ENCODE results near the gene SPDYE18. TPM values are rescaled to one million over a fixed set of nuclear protein-coding genes. Genes with fewer than 3 reads are reported as not detected.
"Not testable (repeated sequence)": the region's sequence is repeated elsewhere in the genome, so short reads cannot be mapped to it uniquely, and the experiment has no call there.

The SPDYE18 gene
- total and polyA plus RNA-seq, 2 of the 13 experiments (the other 11 are each of a cell fraction or from before 2014, with no cell fraction given), result 0.29 TPM; not detected in 1

DNA sequence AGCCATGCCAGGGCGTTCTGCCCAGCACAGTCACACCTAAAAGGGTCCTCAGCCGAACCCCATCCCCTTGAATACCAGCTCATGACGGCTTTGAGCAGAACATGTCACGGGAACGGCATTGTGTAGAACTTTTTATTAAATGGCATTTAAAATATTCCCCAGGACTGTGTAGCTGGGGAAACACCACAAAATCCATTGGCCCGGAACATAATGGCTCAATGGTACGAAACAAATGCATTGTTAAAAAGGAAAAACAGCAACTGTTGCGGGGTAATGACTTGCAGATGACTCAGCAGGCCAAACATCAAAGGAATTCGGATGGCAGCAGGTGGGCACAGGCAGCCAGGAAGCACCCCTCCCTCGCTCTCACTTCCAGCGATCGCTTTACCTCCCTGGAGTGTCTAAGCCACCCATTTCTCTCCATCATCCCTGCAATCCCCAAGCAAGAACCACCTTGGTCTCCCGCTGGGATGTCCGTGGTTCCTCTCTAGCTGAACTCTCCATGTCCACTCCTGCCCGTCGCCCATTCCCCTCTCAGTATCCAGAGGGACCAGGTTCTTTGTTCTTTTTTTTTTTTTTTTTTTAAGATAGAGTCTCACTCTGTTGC, 52.2 kb downstream of the SPDYE18 start:
- H3K79me2 ChIP-seq (ENCODE audit: insufficient read depth, low read length); H3K36me3 ChIP-seq (replicated peaks in 1 of 2; ENCODE audit: control insufficient read depth in 1 of 2, insufficient read depth in 2 of 2, low read length in 2 of 2); CTCF ChIA-PET (ENCODE audit: low intra/inter-chr PET ratio, low total read pairs); BruUV-seq (replicated peaks); H2AFZ ChIP-seq (ENCODE audit: low read length); DNase-seq (ENCODE audit: low spot score); H3K4me3 ChIP-seq (replicated peaks in 1 of 3; ENCODE audit: insufficient read depth in 1 of 3, low read depth in 2 of 3, low read length in 3 of 3); H3K27me3 ChIP-seq (ENCODE audit: control insufficient read depth in 1 of 2, insufficient read depth in 2 of 2, low read length in 2 of 2); ATAC-seq; in situ Hi-C loops (cut with HindIII; ENCODE audit: extremely low pct_ligation_motif_present, low pct_unique_long_range_greater_than_20kb); POLR2A ChIA-PET; H3K27ac ChIP-seq (ENCODE audit: extremely low read length, insufficient read depth, low read length); H4K20me1 ChIP-seq (ENCODE audit: insufficient read depth, low read length); intact Hi-C loops (cut with micrococcal nuclease; ENCODE audit: unreplicated experiment); H3K4me2 ChIP-seq (ENCODE audit: low read depth, low read length); H3K9me3 ChIP-seq (ENCODE audit: low read length); H3K4me1 ChIP-seq (ENCODE audit: insufficient read depth, low read length); FAIRE-seq; H3K9ac ChIP-seq (ENCODE audit: insufficient read depth, low read depth, low read length): not testable (repeated sequence)
- WGBS (ENCODE audit: low lambda C conversion rate), result 70% methylated on average over 7 of the region's 16 CpGs

DNA sequence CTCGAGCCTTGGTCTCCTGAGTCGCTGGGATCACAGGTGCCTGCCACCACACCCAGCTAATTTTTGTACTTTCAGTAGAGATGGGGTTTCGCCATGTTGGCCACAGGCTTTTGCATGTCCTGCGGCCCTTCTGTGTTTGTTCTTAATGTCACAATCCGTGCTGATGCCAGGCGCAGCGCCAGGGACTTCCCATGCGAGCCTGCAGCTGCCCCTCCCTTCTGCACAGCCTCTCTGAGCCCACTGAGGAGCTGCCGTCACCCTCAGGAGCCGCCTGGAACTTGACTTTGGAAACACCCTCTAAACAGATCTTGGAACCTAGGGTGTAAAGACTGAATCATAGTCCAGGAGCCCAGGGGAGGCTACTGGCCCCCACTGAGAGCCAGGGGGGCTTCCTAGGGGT, 54.4 kb downstream of the SPDYE18 start:
- H3K9ac ChIP-seq (ENCODE audit: insufficient read depth, low read depth, low read length); FAIRE-seq; in situ Hi-C loops (cut with HindIII; ENCODE audit: extremely low pct_ligation_motif_present, low pct_unique_long_range_greater_than_20kb); H3K79me2 ChIP-seq (ENCODE audit: insufficient read depth, low read length); BruUV-seq (replicated peaks); H3K27ac ChIP-seq (ENCODE audit: extremely low read length, insufficient read depth, low read length); H4K20me1 ChIP-seq (ENCODE audit: insufficient read depth, low read length); H3K4me1 ChIP-seq (ENCODE audit: insufficient read depth, low read length); CTCF ChIA-PET (ENCODE audit: low intra/inter-chr PET ratio, low total read pairs); H3K36me3 ChIP-seq (replicated peaks in 1 of 2; ENCODE audit: control insufficient read depth in 1 of 2, insufficient read depth in 2 of 2, low read length in 2 of 2); H3K9me3 ChIP-seq (ENCODE audit: low read length); POLR2A ChIA-PET; H2AFZ ChIP-seq (ENCODE audit: low read length); intact Hi-C loops (cut with micrococcal nuclease; ENCODE audit: unreplicated experiment); H3K27me3 ChIP-seq (ENCODE audit: control insufficient read depth in 1 of 2, insufficient read depth in 2 of 2, low read length in 2 of 2); H3K4me3 ChIP-seq (replicated peaks in 1 of 3; ENCODE audit: insufficient read depth in 1 of 3, low read depth in 2 of 3, low read length in 3 of 3): not testable (repeated sequence)
- 21% methylated on average over 7 of the region's 10 CpGs for WGBS (ENCODE audit: low lambda C conversion rate)
- DNase-seq (ENCODE audit: low spot score) (peak; percentile 60), ATAC-seq (peak; percentile 60)
- peak overlapping the region; percentile 42 for H3K4me2 ChIP-seq (ENCODE audit: low read depth, low read length)
- TF ChIP-seq ZNF768 (CRISPR knock-in tag; IDR thresholded peaks at IDR 0.05), result peak; percentile 65; the same call in 1 of the 2 replicates
- TF ChIP-seq CEBPB (IDR thresholded peaks at IDR 0.05; ENCODE audit: borderline replicate concordance, low read depth, low read length), result peak; percentile 48; the same call in 1 of the 2 replicates
- TF ChIP-seq ZNF121 (CRISPR knock-in tag; IDR thresholded peaks at IDR 0.05), result peak; percentile 9; the same call in 1 of the 2 replicates

DNA sequence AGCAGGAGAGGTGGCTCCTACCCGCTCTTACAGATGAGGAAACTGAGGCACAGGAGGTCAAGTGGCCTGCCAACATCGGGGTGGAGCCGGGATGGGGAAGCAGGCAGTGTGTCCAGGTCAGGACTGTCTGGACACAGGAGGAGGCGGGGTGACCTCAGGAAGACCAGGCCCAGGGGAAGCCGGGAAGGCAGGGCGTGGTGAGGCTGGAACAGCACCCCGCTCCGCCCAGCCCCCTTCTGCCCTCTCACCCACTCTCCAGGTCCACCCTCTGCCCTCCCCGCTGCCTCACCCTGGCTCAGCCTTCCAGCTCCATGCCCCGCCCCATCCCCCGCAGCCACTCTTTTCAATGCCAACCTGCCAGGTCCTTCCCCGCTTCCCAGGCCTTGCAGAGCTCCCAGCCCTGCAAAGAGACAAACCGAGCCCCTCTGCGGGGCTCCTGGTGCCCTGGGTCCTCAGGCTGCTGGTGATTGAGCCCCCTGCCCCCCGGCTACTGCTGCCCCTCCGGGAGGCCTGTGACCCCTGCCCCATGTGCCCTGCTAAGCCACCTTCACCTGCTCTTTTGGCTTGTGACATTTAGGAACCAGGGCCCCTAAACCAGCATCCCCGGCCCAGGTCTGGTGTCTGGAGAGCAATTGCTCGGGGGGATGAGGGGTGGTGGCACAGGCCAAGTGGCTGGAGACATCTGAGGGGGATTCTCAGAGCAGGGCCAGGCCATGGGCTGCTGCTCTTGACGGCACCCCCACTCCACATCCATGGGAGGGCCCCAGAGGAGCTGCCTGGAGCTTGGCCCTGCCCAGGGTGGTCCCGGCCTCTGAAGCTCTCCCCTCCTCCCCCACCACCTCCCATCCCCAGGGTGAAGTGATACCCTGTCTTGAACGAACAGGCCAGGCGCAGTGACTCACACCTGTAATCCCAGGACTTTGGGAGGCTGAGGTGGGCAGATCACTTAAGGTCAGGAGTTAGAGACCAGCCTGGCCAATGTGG, 55.9 kb downstream of the SPDYE18 start:
- H3K79me2 ChIP-seq (ENCODE audit: insufficient read depth, low read length); DNase-seq (ENCODE audit: low spot score); in situ Hi-C loops (cut with HindIII; ENCODE audit: extremely low pct_ligation_motif_present, low pct_unique_long_range_greater_than_20kb); H3K4me1 ChIP-seq (ENCODE audit: insufficient read depth, low read length); POLR2A ChIA-PET; H3K27me3 ChIP-seq (ENCODE audit: control insufficient read depth in 1 of 2, insufficient read depth in 2 of 2, low read length in 2 of 2); H2AFZ ChIP-seq (ENCODE audit: low read length); H3K9me3 ChIP-seq (ENCODE audit: low read length); intact Hi-C loops (cut with micrococcal nuclease; ENCODE audit: unreplicated experiment); BruUV-seq (replicated peaks); CTCF ChIA-PET (ENCODE audit: low intra/inter-chr PET ratio, low total read pairs); H4K20me1 ChIP-seq (ENCODE audit: insufficient read depth, low read length); H3K9ac ChIP-seq (ENCODE audit: insufficient read depth, low read depth, low read length); H3K36me3 ChIP-seq (replicated peaks in 1 of 2; ENCODE audit: control insufficient read depth in 1 of 2, insufficient read depth in 2 of 2, low read length in 2 of 2); H3K27ac ChIP-seq (ENCODE audit: extremely low read length, insufficient read depth, low read length): not testable (repeated sequence)
- Histone ChIP-seq H3K4me3 (replicated peaks in 1 of 3; ENCODE audit: insufficient read depth in 1 of 3, low read depth in 2 of 3, low read length in 3 of 3) (peak overlapping the region in 2 of 3 experiments; percentile 27 to 33; a peak in 2 of 6 replicates), H3K4me2 (ENCODE audit: low read depth, low read length) (peak overlapping the region; percentile 45; the same call in 1 of the 2 replicates)
- 68% methylated on average over 9 of the region's 22 CpGs for WGBS (ENCODE audit: low lambda C conversion rate)
- ATAC-seq (peak; percentile 79), FAIRE-seq (peak; percentile 30)

All from HepG2 (cell line).